Testis (tissue), 3 donors: ENCODE results near the gene NRCAM. TPM values are rescaled to one million over a fixed set of nuclear protein-coding genes. Genes with fewer than 3 reads are reported as not detected.

Experiments
- DNase-seq: peaks from one replicate; pipeline ENCODE4 v3.0.0-alpha.2; 2019
- H3K27ac ChIP-seq, 2 donors: fragments of 200-600 bp; sonication (generic); one replicate each; pipeline ENCODE4 v1.5.1; 2019
- H3K27me3 ChIP-seq: fragments of 200-600 bp; sonication (generic); one replicate; pipeline ENCODE4 v1.5.1; 2019
- H3K36me3 ChIP-seq: fragments of 200-600 bp; sonication (generic); one replicate; pipeline ENCODE4 v1.5.1; 2017; ENCODE audit warnings: low read depth; ENCODE audit errors: missing control alignments
- H3K4me1 ChIP-seq: fragments of 200-600 bp; sonication (generic); one replicate; pipeline ENCODE4 v1.5.1; 2019
- H3K4me3 ChIP-seq, 2 donors: fragments of 200-600 bp; sonication (generic); one replicate each; pipeline ENCODE4 v1.5.1; 2017 to 2019
- H3K9me3 ChIP-seq: fragments of 200-600 bp; sonication (generic); one replicate; pipeline ENCODE4 v1.5.1; 2017
- POLR2A ChIP-seq: fragments of 450-650 bp; IDR thresholded peaks from one replicate; pipeline ENCODE4 v1.6.1; 2017; ENCODE audit warnings: antibody characterized with exemption, mild to moderate bottlenecking, moderate library complexity
- WGBS, 2 donors: methylation state at CpG; one replicate each; pipeline ENCODE4 v1.1.5; 2018; 5-methylcytosine and 5-hydroxymethylcytosine counted together
- intact Hi-C: fragments of 100-400 bp; cut with DNase I; formaldehyde crosslinking; loops from one replicate; pipeline ENCODE4 v1.15.1; 2023; ENCODE audit warnings: low total_unique reads
- polyA plus RNA-seq: library from polyadenylated mRNA; stranded (reverse); fragments of 350-450 nt; fragmentation: Illumina TruSeq; extraction: RNeasy Lipid Tissue Mini Kit (QIAGEN cat#74804); gene quantifications from one replicate; pipeline ENCODE4 v1.2.3, GENCODE V29; 2014; ENCODE audit warnings: low read depth, low replicate concordance; ENCODE audit not compliant: insufficient read depth
- total RNA-seq, 2 donors: library from RNA; depleted of rRNA; stranded (reverse); fragments of >200 nt; gene quantifications; one replicate each; pipeline ENCODE4 v1.2.3, GENCODE V29; 2016
- TF ChIP-seq, protein P1 (sequence below), 3 experiments: fragments of 450-650 bp in 2 of 3; fragments of 200-600 bp in 1 of 3; sonication (generic) in 1 of 3; IDR thresholded peaks; one replicate each; pipeline ENCODE4 v1.5.1; 2016 to 2019; ENCODE audit warnings: antibody characterized with exemption in 3 of 3, mild to moderate bottlenecking in 2 of 3, moderate library complexity in 1 of 3

The NRCAM gene
- total and polyA plus RNA-seq, 3 donors from 2014 or later = 7.4 to 11.4 (median 7.6) TPM

DNA sequence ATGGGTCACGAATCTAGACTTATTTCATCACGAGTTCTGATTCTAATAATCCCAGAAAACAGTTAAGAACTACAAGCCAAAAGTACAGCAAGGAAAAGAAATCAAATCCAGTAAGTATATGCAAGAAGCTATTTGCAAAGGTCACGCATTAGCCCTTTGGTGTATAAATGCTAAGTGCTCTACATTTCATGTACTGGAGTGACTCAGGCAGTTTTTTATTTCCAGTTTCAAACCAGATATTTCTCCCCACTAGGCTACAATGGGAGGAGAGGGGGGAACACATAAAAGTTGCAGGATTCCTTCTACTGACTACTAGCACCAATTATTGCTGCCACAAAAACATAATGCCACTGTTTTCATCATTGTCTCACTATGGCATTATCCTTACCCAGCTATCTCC, 148.0 kb downstream of the NRCAM start:
- H3K9me3 ChIP-seq = no peaks in the 10 kb centered on the region
- 94 to 98% methylated on average over 3 of the region's 3 CpGs for WGBS, 2 donors

GRCh38 chr7:108307595-108307994, 148.6 kb downstream of the NRCAM start:
- WGBS, 2 donors = 46 to 84% methylated on average over 2 of the region's 2 CpGs
- no peak overlapping the region for H3K4me3 ChIP-seq
- H3K9me3 ChIP-seq = no peaks in the 10 kb centered on the region
- no peak overlapping the region for H3K27ac ChIP-seq
- no peaks in the 10 kb centered on the region for H3K27me3 ChIP-seq
- TF ChIP-seq, protein P1, sequence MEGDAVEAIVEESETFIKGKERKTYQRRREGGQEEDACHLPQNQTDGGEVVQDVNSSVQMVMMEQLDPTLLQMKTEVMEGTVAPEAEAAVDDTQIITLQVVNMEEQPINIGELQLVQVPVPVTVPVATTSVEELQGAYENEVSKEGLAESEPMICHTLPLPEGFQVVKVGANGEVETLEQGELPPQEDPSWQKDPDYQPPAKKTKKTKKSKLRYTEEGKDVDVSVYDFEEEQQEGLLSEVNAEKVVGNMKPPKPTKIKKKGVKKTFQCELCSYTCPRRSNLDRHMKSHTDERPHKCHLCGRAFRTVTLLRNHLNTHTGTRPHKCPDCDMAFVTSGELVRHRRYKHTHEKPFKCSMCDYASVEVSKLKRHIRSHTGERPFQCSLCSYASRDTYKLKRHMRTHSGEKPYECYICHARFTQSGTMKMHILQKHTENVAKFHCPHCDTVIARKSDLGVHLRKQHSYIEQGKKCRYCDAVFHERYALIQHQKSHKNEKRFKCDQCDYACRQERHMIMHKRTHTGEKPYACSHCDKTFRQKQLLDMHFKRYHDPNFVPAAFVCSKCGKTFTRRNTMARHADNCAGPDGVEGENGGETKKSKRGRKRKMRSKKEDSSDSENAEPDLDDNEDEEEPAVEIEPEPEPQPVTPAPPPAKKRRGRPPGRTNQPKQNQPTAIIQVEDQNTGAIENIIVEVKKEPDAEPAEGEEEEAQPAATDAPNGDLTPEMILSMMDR (IDR thresholded peaks at IDR 0.05) = no peak
- no peak for TF ChIP-seq POLR2A
- H3K4me1 ChIP-seq = no peaks in the 10 kb centered on the region
- intact Hi-C loops = no loop called here
- no peaks in the 10 kb centered on the region for H3K36me3 ChIP-seq
- no peak for DNase-seq

More for the DNA sequence above, 148.0 kb downstream of the NRCAM start:
- Histone ChIP-seq H3K4me1 (no peaks in the 10 kb centered on the region), H3K27me3 (no peaks in the 10 kb centered on the region), H3K27ac (no peak overlapping the region), H3K4me3 (no peak overlapping the region), H3K36me3 (no peaks in the 10 kb centered on the region)
- TF ChIP-seq, protein P1 (IDR thresholded peaks at IDR 0.05) = no peak
- no peak for TF ChIP-seq POLR2A
- intact Hi-C loops = no loop called here
- no peak for DNase-seq

- TF ChIP-seq, protein P1 (IDR thresholded peaks at IDR 0.05) = no peak
- TF ChIP-seq POLR2A = no peak
- WGBS, 2 donors = 65 to 76% methylated on average over 6 of the region's 6 CpGs
- Histone ChIP-seq H3K27me3 (no peaks in the 10 kb centered on the region), H3K27ac (no peak overlapping the region), H3K4me3 (no peak overlapping the region), H3K36me3 (no peaks in the 10 kb centered on the region), H3K4me1 (no peaks in the 10 kb centered on the region), H3K9me3 (no peaks in the 10 kb centered on the region)
- intact Hi-C loops = no loop called here
- no peak for DNase-seq
Observed at GRCh38 chr7:108307194-108307593, 149.0 kb downstream of the NRCAM start.

DNA sequence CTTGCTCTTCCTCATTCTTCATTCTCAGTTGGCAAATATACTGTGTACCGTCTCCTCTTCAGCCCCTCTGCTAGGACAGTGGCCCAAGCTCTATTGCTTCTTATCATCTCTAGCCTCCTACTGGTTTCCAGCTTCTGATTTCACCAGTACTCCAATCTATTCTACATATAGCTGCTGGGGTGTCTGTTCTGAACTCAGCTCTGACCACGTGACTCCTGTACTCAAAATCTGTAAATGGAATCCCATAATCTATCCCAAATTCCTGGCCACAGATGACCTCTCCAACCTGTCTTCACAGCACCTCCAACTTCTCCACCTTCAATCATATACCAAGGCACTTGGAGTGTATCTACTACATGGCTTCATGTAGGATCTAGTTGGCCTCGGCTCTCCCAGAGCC, 152.9 kb downstream of the NRCAM start:
- intact Hi-C loops = no loop called here

GRCh38 chr7:108301387-108301786, 154.8 kb downstream of the NRCAM start:
- Histone ChIP-seq H3K4me1 (no peaks in the 10 kb centered on the region), H3K27me3 (no peaks in the 10 kb centered on the region), H3K9me3 (no peaks in the 10 kb centered on the region), H3K27ac (no peak overlapping the region), H3K4me3 (no peak overlapping the region), H3K36me3 (no peaks in the 10 kb centered on the region)
- intact Hi-C loops = no loop called here
- TF ChIP-seq, protein P1 (IDR thresholded peaks at IDR 0.05) = no peak
- TF ChIP-seq POLR2A = no peak
- 94 to 95% methylated on average over 2 of the region's 2 CpGs for WGBS, 2 donors
- DNase-seq = no peak

More for the DNA sequence above, 152.9 kb downstream of the NRCAM start:
- 89 to 93% methylated on average over 3 of the region's 3 CpGs for WGBS, 2 donors
- no peak for DNase-seq
- no peaks in the 10 kb centered on the region for H3K36me3 ChIP-seq
- H3K27me3 ChIP-seq = no peaks in the 10 kb centered on the region
- H3K9me3 ChIP-seq = no peaks in the 10 kb centered on the region
- no peak for TF ChIP-seq POLR2A
- TF ChIP-seq, protein P1 (IDR thresholded peaks at IDR 0.05) = no peak
- no peak overlapping the region for H3K4me3 ChIP-seq
- H3K4me1 ChIP-seq = no peaks in the 10 kb centered on the region
- H3K27ac ChIP-seq = no peak overlapping the region
